Stimulated activated naive CD8-positive, alpha-beta T cell treated with anti-CD3 and anti-CD28 coated beads, Interleukin-15, Interleukin-2, amounts not matched to agents 100 ng/mL and 50 ng/mL, for 24 hours (primary cell): ENCODE results near the gene MYADML2.

Source experiments
- H3K27ac Mint-ChIP-seq: one replicate; pipeline ENCODE4 v1.8.0; 2021; ENCODE audit warnings: mild to moderate bottlenecking, mixed read lengths
- H3K27me3 Mint-ChIP-seq: one replicate; pipeline ENCODE4 v1.8.0; 2021; ENCODE audit warnings: mixed read lengths
- H3K36me3 Mint-ChIP-seq: one replicate; pipeline ENCODE4 v1.8.0; 2021; ENCODE audit warnings: low read depth, mixed read lengths
- H3K4me1 Mint-ChIP-seq: one replicate; pipeline ENCODE4 v1.8.0; 2021; ENCODE audit warnings: low read depth, mixed read lengths
- H3K4me3 Mint-ChIP-seq: one replicate; pipeline ENCODE4 v1.8.0; 2021; ENCODE audit warnings: mild to moderate bottlenecking, mixed read lengths
- H3K9me3 Mint-ChIP-seq: one replicate; pipeline ENCODE4 v1.8.0; 2021; ENCODE audit warnings: mixed read lengths

Gene MYADML2

GRCh38 chr17:81939881-81940385 is 7.1 kb downstream of the MYADML2 start:
- Mint-ChIP-seq H3K9me3 (no peaks in the 10 kb centered on the region), H3K27ac (no peak overlapping the region), H3K4me1 (peaks cover 21% of the 10 kb centered on the region), H3K4me3 (no peak overlapping the region), H3K27me3 (peaks cover 5% of the 10 kb centered on the region), H3K36me3 (peaks cover 6% of the 10 kb centered on the region)

- peaks cover 6% of the 10 kb centered on the region for H3K36me3 Mint-ChIP-seq
- no peaks in the 10 kb centered on the region for H3K9me3 Mint-ChIP-seq
- no peak overlapping the region for H3K27ac Mint-ChIP-seq
- no peak overlapping the region for H3K4me3 Mint-ChIP-seq
- H3K4me1 Mint-ChIP-seq = peaks cover 22% of the 10 kb centered on the region
- peaks cover 5% of the 10 kb centered on the region for H3K27me3 Mint-ChIP-seq
These were observed 7.8 kb downstream of the MYADML2 start for GRCh38 chr17:81939218-81939617.

- Mint-ChIP-seq H3K27me3 (peaks cover 5% of the 10 kb centered on the region), H3K36me3 (peaks cover 19% of the 10 kb centered on the region), H3K27ac (peak overlapping the region; percentile 93)
These were observed 11.3 kb downstream of the MYADML2 start for GRCh38 chr17:81935709-81936084.

GRCh38 chr17:81934850-81935708 is 12.0 kb downstream of the MYADML2 start:
- Mint-ChIP-seq H3K27me3 (no peaks in the 10 kb centered on the region), H3K4me1 (peaks cover 40% of the 10 kb centered on the region), H3K4me3 (peak overlapping the region; percentile 90), H3K36me3 (peaks cover 19% of the 10 kb centered on the region), H3K9me3 (no peaks in the 10 kb centered on the region), H3K27ac (no peak overlapping the region)

More at GRCh38 chr17:81935709-81936084, 11.3 kb downstream of the MYADML2 start:
- H3K4me1 Mint-ChIP-seq = peaks cover 37% of the 10 kb centered on the region
- H3K9me3 Mint-ChIP-seq = no peaks in the 10 kb centered on the region
- peak overlapping the region; percentile 90 for H3K4me3 Mint-ChIP-seq

GRCh38 chr17:81934098-81934757 is 12.8 kb downstream of the MYADML2 start:
- Mint-ChIP-seq H3K4me3 (no peak overlapping the region), H3K27ac (no peak overlapping the region)

GRCh38 chr17:81933178-81933699 is 13.8 kb downstream of the MYADML2 start:
- Mint-ChIP-seq H3K9me3 (no peaks in the 10 kb centered on the region), H3K27ac (no peak overlapping the region), H3K4me3 (no peak overlapping the region), H3K27me3 (peaks cover 4% of the 10 kb centered on the region), H3K36me3 (peaks cover 19% of the 10 kb centered on the region), H3K4me1 (peaks cover 38% of the 10 kb centered on the region)

More at GRCh38 chr17:81934098-81934757, 12.8 kb downstream of the MYADML2 start:
- Mint-ChIP-seq H3K36me3 (peaks cover 19% of the 10 kb centered on the region), H3K4me1 (peaks cover 40% of the 10 kb centered on the region), H3K27me3 (peaks cover under 1% of the 10 kb centered on the region), H3K9me3 (no peaks in the 10 kb centered on the region)

GRCh38 chr17:81932333-81932983 is 14.6 kb downstream of the MYADML2 start:
- no peak overlapping the region for H3K4me3 Mint-ChIP-seq
- peaks cover 30% of the 10 kb centered on the region for H3K4me1 Mint-ChIP-seq
- peaks cover 19% of the 10 kb centered on the region for H3K36me3 Mint-ChIP-seq
- no peaks in the 10 kb centered on the region for H3K9me3 Mint-ChIP-seq
- peaks cover 4% of the 10 kb centered on the region for H3K27me3 Mint-ChIP-seq
- H3K27ac Mint-ChIP-seq = no peak overlapping the region

- no peaks in the 10 kb centered on the region for H3K9me3 Mint-ChIP-seq
- H3K4me3 Mint-ChIP-seq = peak overlapping the region; percentile 20
- H3K36me3 Mint-ChIP-seq = peaks cover 19% of the 10 kb centered on the region
- H3K4me1 Mint-ChIP-seq = peaks cover 29% of the 10 kb centered on the region
- H3K27me3 Mint-ChIP-seq = peaks cover 4% of the 10 kb centered on the region
- no peak overlapping the region for H3K27ac Mint-ChIP-seq
These were observed 15.3 kb downstream of the MYADML2 start for GRCh38 chr17:81931557-81932332.

- H3K27me3 Mint-ChIP-seq = peaks cover 4% of the 10 kb centered on the region
- no peaks in the 10 kb centered on the region for H3K9me3 Mint-ChIP-seq
- no peak overlapping the region for H3K4me3 Mint-ChIP-seq
- peaks cover 31% of the 10 kb centered on the region for H3K4me1 Mint-ChIP-seq
- H3K27ac Mint-ChIP-seq = no peak overlapping the region
- H3K36me3 Mint-ChIP-seq = peaks cover 19% of the 10 kb centered on the region
These were observed 15.9 kb downstream of the MYADML2 start for GRCh38 chr17:81931189-81931556.

- Mint-ChIP-seq H3K36me3 (peaks cover 13% of the 10 kb centered on the region), H3K4me1 (peaks cover 30% of the 10 kb centered on the region), H3K27ac (no peak overlapping the region), H3K9me3 (no peaks in the 10 kb centered on the region), H3K27me3 (peaks cover 4% of the 10 kb centered on the region), H3K4me3 (no peak overlapping the region)
These were observed 16.6 kb downstream of the MYADML2 start for GRCh38 chr17:81930142-81931125.

- Mint-ChIP-seq H3K4me3 (peak overlapping the region; percentile 65), H3K4me1 (peaks cover 36% of the 10 kb centered on the region), H3K9me3 (no peaks in the 10 kb centered on the region), H3K27me3 (peaks cover 4% of the 10 kb centered on the region), H3K27ac (no peak overlapping the region), H3K36me3 (peaks cover 13% of the 10 kb centered on the region)
These were observed 17.5 kb downstream of the MYADML2 start for GRCh38 chr17:81929253-81930141.

- Mint-ChIP-seq H3K27me3 (peaks cover 4% of the 10 kb centered on the region), H3K4me3 (peak overlapping the region; percentile 78), H3K36me3 (peaks cover 8% of the 10 kb centered on the region), H3K9me3 (no peaks in the 10 kb centered on the region), H3K27ac (no peak overlapping the region), H3K4me1 (peaks cover 38% of the 10 kb centered on the region)
These were observed 18.3 kb downstream of the MYADML2 start for GRCh38 chr17:81928544-81929252.
